GM21447 (cell line): ENCODE measurements around the gene WRAP73.

Source experiments
- ATAC-seq: cut with Tn5 transposase; IDR thresholded peaks from one replicate; pipeline ENCODE4 v1.9.1; 2021; ENCODE audit not compliant: unreplicated experiment

The WRAP73 gene

GRCh38 chr1:3650248-3651025, 534 bp upstream of the WRAP73 start:
- no peak for ATAC-seq

GRCh38 chr1:3646596-3646995, 3.3 kb downstream of the WRAP73 start:
- no peak for ATAC-seq

GRCh38 chr1:3645666-3646355, 4.1 kb downstream of the WRAP73 start:
- no peak for ATAC-seq

GRCh38 chr1:3645247-3645646, 4.7 kb downstream of the WRAP73 start:
- ATAC-seq = no peak

- no peak for ATAC-seq
Observed at GRCh38 chr1:3644273-3644672, 5.6 kb downstream of the WRAP73 start.

- ATAC-seq = no peak
Observed at GRCh38 chr1:3642919-3643675, 6.8 kb downstream of the WRAP73 start.

GRCh38 chr1:3641816-3642215, 8.1 kb downstream of the WRAP73 start:
- no peak for ATAC-seq

- ATAC-seq = no peak
Observed at GRCh38 chr1:3641046-3641760, 8.7 kb downstream of the WRAP73 start.

GRCh38 chr1:3640121-3640837, 9.6 kb downstream of the WRAP73 start:
- ATAC-seq = no peak

GRCh38 chr1:3639397-3639911, 10.4 kb downstream of the WRAP73 start:
- no peak for ATAC-seq

- ATAC-seq = no peak
Observed at GRCh38 chr1:3638676-3639075, 11.2 kb downstream of the WRAP73 start.

GRCh38 chr1:3638027-3638426, 11.9 kb downstream of the WRAP73 start:
- no peak for ATAC-seq

GRCh38 chr1:3636531-3636930, 13.4 kb downstream of the WRAP73 start:
- ATAC-seq = no peak

GRCh38 chr1:3636080-3636479, 13.8 kb downstream of the WRAP73 start:
- no peak for ATAC-seq

GRCh38 chr1:3634059-3634800, 15.7 kb downstream of the WRAP73 start:
- ATAC-seq = no peak

GRCh38 chr1:3633344-3634058, 16.4 kb downstream of the WRAP73 start:
- ATAC-seq = no peak

- no peak for ATAC-seq
Observed at GRCh38 chr1:3632716-3633343, 17.1 kb downstream of the WRAP73 start.

- ATAC-seq = no peak
Observed at GRCh38 chr1:3632298-3632697, 17.6 kb downstream of the WRAP73 start.
